ENCODE measurements around the gene SUMF1.

GRCh38 chr3:4425707-4426106 is 41.4 kb downstream of the SUMF1 start:
- TF ChIP-seq CTCF (IDR thresholded peaks at IDR 0.05): no peak
- no peak for TF ChIP-seq POLR2A (IDR thresholded peaks at IDR 0.05)
